ENCODE measurements around the gene ARHGAP6. TPM values are rescaled to one million over a fixed set of nuclear protein-coding genes. Genes with fewer than 3 reads are reported as not detected.

ARHGAP6 gene
- polyA plus RNA-seq, 3 donors, result 0.31 to 1.1 (median 0.40) TPM

GRCh38 chrX:11382930-11383329 is 282.8 kb downstream of the ARHGAP6 start:
- Histone ChIP-seq H4K20me1 (ENCODE audit: insufficient read depth, low read length) (no peaks in the 10 kb centered on the region), H3K27me3 (ENCODE audit: control insufficient read depth in 2 of 2, insufficient read depth in 2 of 2, low read length in 2 of 2) (no peaks in the 10 kb centered on the region), H3K4me2 (replicated peaks; ENCODE audit: extremely low read depth, low read length, poor library complexity, severe bottlenecking) (no peak overlapping the region), H3K36me3 (replicated peaks in 1 of 2; ENCODE audit: control insufficient read depth in 1 of 2, insufficient read depth in 2 of 2, low read length in 2 of 2) (no peaks in the 10 kb centered on the region), H3K27ac (ENCODE audit: low read depth in 1 of 2, low read length in 2 of 2) (no peak overlapping the region), H3K4me1 (ENCODE audit: control insufficient read depth in 1 of 2, insufficient read depth in 2 of 2, low read length in 2 of 2) (no peaks in the 10 kb centered on the region), H3K9me3 (replicated peaks in 1 of 2; ENCODE audit: control insufficient read depth in 1 of 2, insufficient read depth in 1 of 2, low read length in 2 of 2) (no peaks in the 10 kb centered on the region), H3K9ac (ENCODE audit: insufficient read depth, low read length, poor library complexity, severe bottlenecking) (no peak overlapping the region), H3K79me2 (ENCODE audit: insufficient read depth, low read length) (no peaks in the 10 kb centered on the region), H3K4me3 (replicated peaks in 1 of 3; ENCODE audit: low read depth in 2 of 3, low read length in 3 of 3) (no peak overlapping the region), H2AFZ (ENCODE audit: insufficient read depth, low read depth, low read length, poor library complexity, severe bottlenecking) (no peak overlapping the region)
- Mint-ChIP-seq H3K27me3 (ENCODE audit: low read depth in 3 of 3) (no peaks in the 10 kb centered on the region), H3K4me1 (peaks cover 7% of the 10 kb centered on the region), H3K27ac (no peak overlapping the region), H3K9me3 (no peaks in the 10 kb centered on the region), H3K36me3 (no peaks in the 10 kb centered on the region), H3K4me3 (no peak overlapping the region)
- no CpG with 5 or more reads among the region's 4 CpGs for WGBS (ENCODE audit: insufficient coverage)
- no peak for TF ChIP-seq CTCF (IDR thresholded peaks at IDR 0.05)
- intact Hi-C loops (cut with micrococcal nuclease), result no loop called here
- no peak for DNase-seq

GRCh38 chrX:11381464-11381863 is 284.3 kb downstream of the ARHGAP6 start:
- no peak overlapping the region for H3K4me3 ChIP-seq (replicated peaks in 1 of 3; ENCODE audit: low read depth in 2 of 3, low read length in 3 of 3)
- peaks cover 7% of the 10 kb centered on the region for H3K4me1 Mint-ChIP-seq
- peak; percentile 64 for TF ChIP-seq CTCF (IDR thresholded peaks at IDR 0.05)
- H3K27ac Mint-ChIP-seq, result peak overlapping the region in 2 of 7 donors; percentile 58 to 63
- no peaks in the 10 kb centered on the region for H3K9me3 Mint-ChIP-seq
- H3K9ac ChIP-seq (ENCODE audit: insufficient read depth, low read length, poor library complexity, severe bottlenecking), result no peak overlapping the region
- no peaks in the 10 kb centered on the region for H3K36me3 Mint-ChIP-seq
- no peaks in the 10 kb centered on the region for H3K9me3 ChIP-seq (replicated peaks in 1 of 2; ENCODE audit: control insufficient read depth in 1 of 2, insufficient read depth in 1 of 2, low read length in 2 of 2)
- no peaks in the 10 kb centered on the region for H3K4me1 ChIP-seq (ENCODE audit: control insufficient read depth in 1 of 2, insufficient read depth in 2 of 2, low read length in 2 of 2)
- H2AFZ ChIP-seq (ENCODE audit: insufficient read depth, low read depth, low read length, poor library complexity, severe bottlenecking), result no peak overlapping the region
- H3K4me2 ChIP-seq (replicated peaks; ENCODE audit: extremely low read depth, low read length, poor library complexity, severe bottlenecking), result no peak overlapping the region
- no peaks in the 10 kb centered on the region for H3K27me3 ChIP-seq (ENCODE audit: control insufficient read depth in 2 of 2, insufficient read depth in 2 of 2, low read length in 2 of 2)
- no CpG with 5 or more reads among the region's 6 CpGs for WGBS (ENCODE audit: insufficient coverage)
- H4K20me1 ChIP-seq (ENCODE audit: insufficient read depth, low read length), result no peaks in the 10 kb centered on the region
- no peaks in the 10 kb centered on the region for H3K79me2 ChIP-seq (ENCODE audit: insufficient read depth, low read length)
- intact Hi-C loops (cut with micrococcal nuclease), result no loop called here
- no peaks in the 10 kb centered on the region for H3K27me3 Mint-ChIP-seq (ENCODE audit: low read depth in 3 of 3)
- H3K4me3 Mint-ChIP-seq, result no peak overlapping the region
- H3K36me3 ChIP-seq (replicated peaks in 1 of 2; ENCODE audit: control insufficient read depth in 1 of 2, insufficient read depth in 2 of 2, low read length in 2 of 2), result no peaks in the 10 kb centered on the region
- H3K27ac ChIP-seq (ENCODE audit: low read depth in 1 of 2, low read length in 2 of 2), result no peak overlapping the region
- DNase-seq, result peak; percentile 12 to 41 (median 40)
